Hepatocyte (in vitro differentiated cells): Measurements from ENCODE around the gene ZNF804A. TPM values are rescaled to one million over a fixed set of nuclear protein-coding genes. Genes with fewer than 3 reads are reported as not detected.
A peak's percentile ranks its signal among the peaks of the same experiment; 100 is the strongest.

Source experiments
- DNase-seq: peaks from one replicate; pipeline ENCODE4 v3.0.0-alpha.2; 2016; ENCODE audit warnings: low spot score
- H2AFZ ChIP-seq: fragments of 200-600 bp; sonication (generic); 2 replicates; pipeline ENCODE4 v1.6.0; 2016; ENCODE audit warnings: antibody characterized with exemption, mild to moderate bottlenecking
- H3K27ac ChIP-seq: fragments of 200-600 bp; sonication (generic); 2 replicates; pipeline ENCODE4 v1.5.1; 2016; ENCODE audit warnings: mild to moderate bottlenecking
- H3K27me3 ChIP-seq: fragments of 200-600 bp; sonication (generic); 2 replicates; pipeline ENCODE4 v1.6.1; 2016
- H3K36me3 ChIP-seq: fragments of 200-600 bp; sonication (generic); replicated peaks from 2 replicates; pipeline ENCODE4 v1.5.1; 2016; ENCODE audit warnings: low read depth; ENCODE audit not compliant: insufficient read depth
- H3K4me1 ChIP-seq: fragments of 200-600 bp; sonication (generic); 2 replicates; pipeline ENCODE4 v1.5.1; 2016; ENCODE audit warnings: mild to moderate bottlenecking, moderate library complexity; ENCODE audit not compliant: insufficient read depth
- H3K4me2 ChIP-seq: fragments of 200-600 bp; sonication (generic); 2 replicates; pipeline ENCODE4 v1.6.0; 2016
- H3K4me3 ChIP-seq: fragments of 200-600 bp; sonication (generic); 2 replicates; pipeline ENCODE4 v1.5.1; 2016; ENCODE audit warnings: mild to moderate bottlenecking
- H3K79me2 ChIP-seq: fragments of 200-600 bp; sonication (generic); 2 replicates; pipeline ENCODE4 v1.6.0; 2017; ENCODE audit warnings: mild to moderate bottlenecking
- H3K9me2 ChIP-seq: fragments of 200-600 bp; sonication (generic); replicated peaks from 2 replicates; pipeline ENCODE4 v1.6.0; 2017; ENCODE audit warnings: mild to moderate bottlenecking; ENCODE audit not compliant: insufficient read depth
- H3K9me3 ChIP-seq: fragments of 200-600 bp; sonication (generic); 2 replicates; pipeline ENCODE4 v1.5.1; 2016; ENCODE audit warnings: low read depth, mild to moderate bottlenecking
- H4K20me1 ChIP-seq: fragments of 200-600 bp; sonication (generic); 2 replicates; pipeline ENCODE4 v1.6.0; 2016; ENCODE audit warnings: mild to moderate bottlenecking; ENCODE audit not compliant: insufficient read depth, poor library complexity, severe bottlenecking
- EZH2 ChIP-seq: fragments of 200-600 bp; sonication (generic); IDR thresholded peaks from 2 replicates; pipeline ENCODE4 v1.6.1; 2016; ENCODE audit warnings: antibody characterized with exemption, mild to moderate bottlenecking, borderline replicate concordance
- EZH2phosphoT487 ChIP-seq: fragments of 200-600 bp; sonication (generic); IDR thresholded peaks from one replicate; pipeline ENCODE4 v1.6.1; 2018; ENCODE audit warnings: antibody characterized with exemption, mild to moderate bottlenecking, low read depth, moderate library complexity; ENCODE audit not compliant: unreplicated experiment, severe bottlenecking
- WGBS: methylation state at CpG from one replicate; pipeline ENCODE4 v1.1.6; 2016; ENCODE audit warnings: low lambda C conversion rate; ENCODE audit errors: missing lambda C conversion rate; 5-methylcytosine and 5-hydroxymethylcytosine counted together
- polyA plus RNA-seq: library from polyadenylated mRNA; unstranded; fragments of >200 nt; fragmentation: Nextera tagmentation; extraction: Ambion mirVana; gene quantifications from 2 replicates; pipeline ENCODE4 v1.2.1, GENCODE V29; 2016
- total RNA-seq: library from RNA; depleted of rRNA; stranded (reverse); fragments of >200 nt; gene quantifications from 2 replicates; pipeline ENCODE4 v1.2.3, GENCODE V29; 2014
- TF ChIP-seq, protein P1 (sequence below): fragments of 200-600 bp; sonication (generic); IDR thresholded peaks from 2 replicates; pipeline ENCODE4 v1.5.1; 2016; ENCODE audit warnings: antibody characterized with exemption, mild to moderate bottlenecking; ENCODE audit not compliant: poor library complexity

The ZNF804A gene
- total and polyA plus RNA-seq, 2 experiments from 2014 or later = 1.7 to 2.3 TPM

DNA sequence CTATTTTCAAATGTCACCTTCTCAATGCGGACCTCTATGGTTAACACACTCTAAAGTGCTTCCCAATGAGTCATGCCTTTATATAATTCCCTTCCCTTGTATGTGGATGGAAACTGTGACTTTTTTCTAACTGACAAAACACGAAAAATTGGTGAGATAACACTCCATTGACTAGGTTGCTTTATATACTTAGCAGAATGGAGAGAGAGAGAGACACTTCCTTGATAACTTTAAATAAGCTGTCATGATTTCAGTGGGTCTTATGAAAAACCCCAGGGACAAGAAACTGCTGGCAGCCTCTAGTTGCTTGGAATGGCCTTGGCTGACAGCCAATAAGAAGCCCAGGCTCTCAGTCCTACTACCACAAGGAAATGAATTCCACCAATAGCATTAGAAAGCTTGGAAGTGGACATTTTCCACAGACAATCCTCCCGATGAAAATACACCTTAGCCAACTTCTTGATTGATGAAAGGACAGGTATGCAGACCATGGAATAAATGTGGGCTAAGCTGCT lies 322.2 kb downstream of the ZNF804A start:
- Histone ChIP-seq H3K9me3 (peaks cover 3% of the 10 kb centered on the region), H3K4me1 (no peaks in the 10 kb centered on the region), H3K4me3 (no peak overlapping the region), H4K20me1 (no peaks in the 10 kb centered on the region), H3K36me3 (no peaks in the 10 kb centered on the region), H3K27me3 (no peaks in the 10 kb centered on the region), H3K4me2 (no peak overlapping the region), H3K27ac (no peak overlapping the region), H2AFZ (no peak overlapping the region), H3K79me2 (no peaks in the 10 kb centered on the region), H3K9me2 (no peaks in the 10 kb centered on the region)
- no peak for TF ChIP-seq EZH2phosphoT487
- no peak for TF ChIP-seq EZH2
- TF ChIP-seq, protein P1, sequence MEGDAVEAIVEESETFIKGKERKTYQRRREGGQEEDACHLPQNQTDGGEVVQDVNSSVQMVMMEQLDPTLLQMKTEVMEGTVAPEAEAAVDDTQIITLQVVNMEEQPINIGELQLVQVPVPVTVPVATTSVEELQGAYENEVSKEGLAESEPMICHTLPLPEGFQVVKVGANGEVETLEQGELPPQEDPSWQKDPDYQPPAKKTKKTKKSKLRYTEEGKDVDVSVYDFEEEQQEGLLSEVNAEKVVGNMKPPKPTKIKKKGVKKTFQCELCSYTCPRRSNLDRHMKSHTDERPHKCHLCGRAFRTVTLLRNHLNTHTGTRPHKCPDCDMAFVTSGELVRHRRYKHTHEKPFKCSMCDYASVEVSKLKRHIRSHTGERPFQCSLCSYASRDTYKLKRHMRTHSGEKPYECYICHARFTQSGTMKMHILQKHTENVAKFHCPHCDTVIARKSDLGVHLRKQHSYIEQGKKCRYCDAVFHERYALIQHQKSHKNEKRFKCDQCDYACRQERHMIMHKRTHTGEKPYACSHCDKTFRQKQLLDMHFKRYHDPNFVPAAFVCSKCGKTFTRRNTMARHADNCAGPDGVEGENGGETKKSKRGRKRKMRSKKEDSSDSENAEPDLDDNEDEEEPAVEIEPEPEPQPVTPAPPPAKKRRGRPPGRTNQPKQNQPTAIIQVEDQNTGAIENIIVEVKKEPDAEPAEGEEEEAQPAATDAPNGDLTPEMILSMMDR = no peak
- peak; percentile 9 for DNase-seq
- 41% methylated on average over 3 of the region's 3 CpGs for WGBS

DNA sequence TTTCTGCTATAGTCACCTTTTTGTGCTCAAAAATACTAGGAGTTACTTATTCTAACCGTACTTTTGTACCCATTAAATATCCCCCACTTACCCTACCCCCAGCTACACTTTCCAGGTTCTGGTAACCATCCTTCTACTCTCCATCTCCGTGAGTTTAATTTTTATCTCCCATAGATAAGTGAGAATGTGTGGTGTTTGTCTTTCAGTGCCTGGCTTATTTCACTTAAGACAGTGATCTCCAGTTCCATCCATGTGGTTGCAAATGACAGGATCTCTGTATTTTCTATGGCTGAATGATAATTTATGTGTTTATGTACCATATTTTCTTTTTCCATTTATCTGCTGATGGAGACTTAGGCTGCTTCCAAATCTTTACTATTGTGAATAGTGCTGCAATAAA lies 323.3 kb downstream of the ZNF804A start:
- no peaks in the 10 kb centered on the region for H3K27me3 ChIP-seq
- no peaks in the 10 kb centered on the region for H3K9me2 ChIP-seq
- H2AFZ ChIP-seq = no peak overlapping the region
- no peaks in the 10 kb centered on the region for H3K79me2 ChIP-seq
- no peaks in the 10 kb centered on the region for H4K20me1 ChIP-seq
- no peak overlapping the region for H3K4me3 ChIP-seq
- TF ChIP-seq, protein P1 = no peak
- TF ChIP-seq EZH2phosphoT487 = no peak
- no peak for TF ChIP-seq EZH2
- DNase-seq = no peak
- H3K9me3 ChIP-seq = peaks cover 3% of the 10 kb centered on the region
- H3K36me3 ChIP-seq = no peaks in the 10 kb centered on the region
- no peaks in the 10 kb centered on the region for H3K4me1 ChIP-seq
- H3K27ac ChIP-seq = no peak overlapping the region
- H3K4me2 ChIP-seq = no peak overlapping the region
- WGBS = 25% methylated on average over 2 of the region's 2 CpGs

DNA sequence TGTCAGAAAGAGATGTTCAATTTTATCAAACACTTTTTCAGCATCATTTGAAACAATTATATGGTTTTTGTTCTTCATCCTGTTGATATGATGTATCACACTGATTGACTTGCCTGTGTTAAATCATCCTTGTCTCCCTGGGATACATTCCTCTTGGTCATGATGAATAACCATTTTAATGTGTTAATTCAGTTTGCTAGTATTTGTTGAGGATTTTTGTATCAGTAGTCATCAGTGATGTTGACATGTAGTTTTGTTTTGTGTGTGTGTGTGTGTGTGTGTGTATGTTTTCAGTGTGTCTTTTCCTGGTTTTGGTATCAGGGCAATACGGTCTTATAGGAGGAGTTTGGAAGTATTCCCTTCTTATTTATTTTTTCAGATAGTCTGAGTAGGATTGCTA lies 325.4 kb downstream of the ZNF804A start:
- TF ChIP-seq, protein P1 = no peak
- no peak for TF ChIP-seq EZH2
- Histone ChIP-seq H3K4me1 (no peaks in the 10 kb centered on the region), H3K4me2 (no peak overlapping the region), H3K4me3 (no peak overlapping the region), H3K27me3 (no peaks in the 10 kb centered on the region), H3K79me2 (no peaks in the 10 kb centered on the region), H2AFZ (no peak overlapping the region), H3K36me3 (no peaks in the 10 kb centered on the region), H4K20me1 (no peaks in the 10 kb centered on the region), H3K27ac (no peak overlapping the region), H3K9me2 (no peaks in the 10 kb centered on the region), H3K9me3 (peaks cover 3% of the 10 kb centered on the region)
- WGBS = 91% methylated on average over 1 of the region's 1 CpG
- no peak for DNase-seq

DNA sequence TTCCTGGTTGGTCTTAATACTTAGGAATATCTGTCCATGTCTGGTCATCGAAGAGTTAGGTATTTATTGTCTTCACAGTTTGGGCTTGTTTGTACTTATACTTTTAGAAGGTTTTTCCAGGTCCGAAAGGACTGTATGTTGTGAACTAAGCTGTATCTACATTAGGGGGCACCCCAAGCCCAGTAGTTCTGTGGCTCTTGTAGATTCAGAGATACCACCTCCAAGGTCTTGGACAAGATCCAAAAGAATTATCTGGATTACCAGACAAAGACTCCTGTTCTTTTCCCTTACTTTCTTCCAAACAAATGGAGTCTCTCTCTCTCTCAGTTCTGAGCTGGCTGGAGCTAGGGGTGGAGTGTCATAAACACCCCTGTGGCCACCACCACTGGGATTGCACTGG lies 328.7 kb downstream of the ZNF804A start:
- no peaks in the 10 kb centered on the region for H3K36me3 ChIP-seq
- H3K4me3 ChIP-seq = no peak overlapping the region
- no peak overlapping the region for H3K4me2 ChIP-seq
- H3K79me2 ChIP-seq = no peaks in the 10 kb centered on the region
- no peak overlapping the region for H2AFZ ChIP-seq
- no peaks in the 10 kb centered on the region for H3K4me1 ChIP-seq
- no peaks in the 10 kb centered on the region for H3K9me2 ChIP-seq
- H3K27ac ChIP-seq = no peak overlapping the region
- DNase-seq = no peak
- H3K27me3 ChIP-seq = no peaks in the 10 kb centered on the region
- WGBS = 89% methylated on average over 2 of the region's 2 CpGs
- TF ChIP-seq EZH2 = no peak
- TF ChIP-seq EZH2phosphoT487 = no peak
- TF ChIP-seq, protein P1 = no peak
- H4K20me1 ChIP-seq = no peaks in the 10 kb centered on the region
- peaks cover 3% of the 10 kb centered on the region for H3K9me3 ChIP-seq
